Keratinocyte (primary cell): ENCODE measurements around the gene CLCN1. TPM values are rescaled to one million over a fixed set of nuclear protein-coding genes. Genes with fewer than 3 reads are reported as not detected.

Experiments
- DNase-seq: peaks from one replicate; pipeline ENCODE4 v3.0.0-alpha.2; 2011; ENCODE audit warnings: low read depth, missing footprints, low spot score
- FAIRE-seq: peaks from 2 replicates; lab custom pipeline; 2011; peaks lifted over from hg19 to GRCh38; lab: Jason Lieb, UNC
- H2AFZ ChIP-seq: 2 replicates; pipeline ENCODE4 v1.6.0; 2012; ENCODE audit warnings: low read length, control low read depth, inconsistent platforms; ENCODE audit not compliant: control insufficient read depth
- H3K27ac ChIP-seq: 2 replicates; pipeline ENCODE4 v1.5.1; 2011; ENCODE audit warnings: low read length; ENCODE audit not compliant: control insufficient read depth, insufficient read depth
- H3K27me3 ChIP-seq: 3 replicates; pipeline ENCODE4 v1.6.0; 2011; ENCODE audit warnings: low read length; ENCODE audit not compliant: control insufficient read depth, insufficient read depth; ENCODE audit errors: extremely low read depth
- H3K36me3 ChIP-seq, 2 experiments: 2 replicates in 1 of 2; 3 replicates in 1 of 2; pipeline ENCODE4 v1.5.1; 2011; ENCODE audit warnings: low read length in 2 of 2, mild to moderate bottlenecking in 1 of 2; ENCODE audit not compliant: control insufficient read depth in 2 of 2, insufficient read depth in 2 of 2; ENCODE audit errors: extremely low read depth in 1 of 2
- H3K4me1 ChIP-seq: 3 replicates; pipeline ENCODE4 v1.5.1; 2011; ENCODE audit warnings: low read length; ENCODE audit not compliant: control insufficient read depth, insufficient read depth; ENCODE audit errors: extremely low read depth
- H3K4me2 ChIP-seq: 3 replicates; pipeline ENCODE4 v1.6.0; 2011; ENCODE audit warnings: low read depth, low read length; ENCODE audit not compliant: control insufficient read depth, insufficient read depth; ENCODE audit errors: extremely low read depth
- H3K4me3 ChIP-seq, 3 experiments: fragments of 200-600 bp in 1 of 3; sonication (generic) in 1 of 3; 2 replicates in 2 of 3; 3 replicates in 1 of 3; pipeline ENCODE4 v1.5.1; 2011 to 2016; ENCODE audit warnings: low read length in 3 of 3, mild to moderate bottlenecking in 3 of 3, control low read depth in 2 of 3, inconsistent platforms in 1 of 3, low read depth in 1 of 3, mixed read lengths in 1 of 3, mixed run types in 1 of 3, moderate library complexity in 1 of 3; ENCODE audit not compliant: control insufficient read depth in 2 of 3, insufficient read depth in 2 of 3; ENCODE audit errors: extremely low read depth in 1 of 3
- H3K79me2 ChIP-seq: 2 replicates; pipeline ENCODE4 v1.6.0; 2012; ENCODE audit warnings: low read length; ENCODE audit not compliant: control insufficient read depth, insufficient read depth
- H3K9ac ChIP-seq: 3 replicates; pipeline ENCODE4 v1.6.0; 2011; ENCODE audit warnings: low read length; ENCODE audit not compliant: control insufficient read depth, insufficient read depth; ENCODE audit errors: extremely low read depth
- H3K9me1 ChIP-seq: 3 replicates; pipeline ENCODE4 v1.6.0; 2011; ENCODE audit warnings: low read length; ENCODE audit not compliant: control insufficient read depth, insufficient read depth; ENCODE audit errors: extremely low read depth
- H3K9me3 ChIP-seq: 2 replicates; pipeline ENCODE4 v1.5.1; 2012; ENCODE audit warnings: low read depth, low read length; ENCODE audit not compliant: control insufficient read depth
- H4K20me1 ChIP-seq: 3 replicates; pipeline ENCODE4 v1.6.0; 2011; ENCODE audit warnings: low read length; ENCODE audit not compliant: control insufficient read depth, insufficient read depth; ENCODE audit errors: extremely low read depth
- CTCF ChIP-seq, 3 experiments: IDR thresholded peaks in 1 of 3; conservative IDR thresholded peaks in 1 of 3; optimal IDR thresholded peaks in 1 of 3; 2 replicates in 2 of 3; 3 replicates in 1 of 3; pipeline versions ENCODE3 to v1.5.1; 2011; ENCODE audit warnings: low read length in 3 of 3, mild to moderate bottlenecking in 3 of 3, moderate library complexity in 2 of 3, control low read depth in 1 of 3, inconsistent platforms in 1 of 3; ENCODE audit not compliant: insufficient read depth in 2 of 3; ENCODE audit errors: extremely low read depth in 1 of 3
- EZH2 ChIP-seq: IDR thresholded peaks from one replicate; pipeline ENCODE4 v1.6.1; 2012; ENCODE audit warnings: inconsistent platforms, mild to moderate bottlenecking, low read length, moderate library complexity
- dilution Hi-C: fragments of 300-500 bp; cut with MboI; formaldehyde crosslinking; loops from one replicate; pipeline ENCODE4 v1.7.0; 2020; ENCODE audit warnings: low sequenced_read_pairs; ENCODE audit not compliant: extremely low pct_ligation_motif_present
- polyA plus RNA-seq, 5 experiments: library from polyadenylated mRNA; depleted of rRNA in 3 of 5; stranded (reverse) in 3 of 5; stranded (forward) in 1 of 5; unstranded in 1 of 5; fragments of >200 nt; gene quantifications; 1 replicate in 1 of 5; 2 replicates in 3 of 5; 3 replicates in 1 of 5; pipeline versions ENCODE4 v1.2.1 to v1.2.3, GENCODE V29; 2011 to 2012; ENCODE audit warnings: missing spikeins in 2 of 5, low read depth in 1 of 5, low replicate concordance in 1 of 5

The CLCN1 gene
- polyA plus RNA-seq, 1 donor (not counting 4 experiments of a cell fraction or from before 2014, with no cell fraction given) = not detected

GRCh38 chr7:143331179-143331801 is 15.4 kb downstream of the CLCN1 start:
- H2AFZ ChIP-seq = peak overlapping the region; percentile 66
- H3K9ac ChIP-seq = peak overlapping the region; percentile 41
- H3K27me3 ChIP-seq = no peaks in the 10 kb centered on the region
- dilution Hi-C loops = no loop called here
- H3K79me2 ChIP-seq = no peaks in the 10 kb centered on the region
- peak overlapping the region; percentile 52 for H3K4me2 ChIP-seq
- H3K36me3 ChIP-seq = no peaks in the 10 kb centered on the region
- H3K9me3 ChIP-seq = no peaks in the 10 kb centered on the region
- H3K27ac ChIP-seq = peak overlapping the region; percentile 67
- DNase-seq (peak; percentile 33), FAIRE-seq (peak; percentile 87)
- TF ChIP-seq EZH2 (no peak), CTCF (optimal IDR thresholded peaks at IDR 0.05 in 1 of 3, IDR thresholded peaks at IDR 0.05 in 1 of 3, conservative IDR thresholded peaks at IDR 0.05 in 1 of 3; ENCODE audit: extremely low read depth in 1 of 3, insufficient read depth in 2 of 3, low read length in 3 of 3) (no peak)
- H3K4me3 ChIP-seq = peak overlapping the region in 1 of 3 experiments; percentile 20
- no peaks in the 10 kb centered on the region for H4K20me1 ChIP-seq
- peaks cover 14% of the 10 kb centered on the region for H3K4me1 ChIP-seq
- H3K9me1 ChIP-seq = peaks cover 3% of the 10 kb centered on the region

GRCh38 chr7:143334244-143334643 is 18.3 kb downstream of the CLCN1 start:
- peaks cover 3% of the 10 kb centered on the region for H3K9me1 ChIP-seq
- no peaks in the 10 kb centered on the region for H3K36me3 ChIP-seq
- TF ChIP-seq CTCF (optimal IDR thresholded peaks at IDR 0.05 in 1 of 3, IDR thresholded peaks at IDR 0.05 in 1 of 3, conservative IDR thresholded peaks at IDR 0.05 in 1 of 3; ENCODE audit: extremely low read depth in 1 of 3, insufficient read depth in 2 of 3, low read length in 3 of 3) (no peak), EZH2 (no peak)
- H3K4me1 ChIP-seq = peaks cover 14% of the 10 kb centered on the region
- no peak overlapping the region for H3K27ac ChIP-seq
- dilution Hi-C loops = no loop called here
- no peaks in the 10 kb centered on the region for H4K20me1 ChIP-seq
- H3K79me2 ChIP-seq = no peaks in the 10 kb centered on the region
- DNase-seq (no peak), FAIRE-seq (no peak)
- no peak overlapping the region for H3K9ac ChIP-seq
- no peak overlapping the region for H3K4me2 ChIP-seq
- no peak overlapping the region for H3K4me3 ChIP-seq
- H2AFZ ChIP-seq = no peak overlapping the region
- H3K27me3 ChIP-seq = no peaks in the 10 kb centered on the region
- no peaks in the 10 kb centered on the region for H3K9me3 ChIP-seq
